ENCODE measurements around the gene NEDD4L.

DNA sequence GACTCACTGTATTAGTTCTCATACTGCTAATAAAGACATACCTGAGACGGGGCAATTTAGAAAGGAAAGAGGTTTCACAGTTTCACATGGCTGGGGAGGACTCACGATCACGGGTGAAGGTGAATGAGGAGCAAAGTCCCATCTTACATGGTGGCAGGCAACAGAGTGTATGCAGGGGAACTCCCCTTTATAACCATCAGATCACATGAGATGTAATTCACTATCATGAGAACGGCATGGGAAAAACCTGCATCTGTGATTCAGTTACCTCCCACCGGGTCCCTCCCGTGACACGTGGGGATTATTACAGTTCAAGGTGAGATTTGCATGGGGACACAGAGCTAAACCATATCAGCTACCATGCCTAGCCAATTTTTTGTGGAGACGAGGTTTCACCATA is 168.2 kb downstream of the NEDD4L start:
- TF ChIP-seq ZNF274 (IDR thresholded peaks at IDR 0.05; ENCODE audit: low read depth, low read length): no peak
- no peak for TF ChIP-seq YY1 (IDR thresholded peaks at IDR 0.05; ENCODE audit: insufficient read depth, insufficient read length)
- no peak for TF ChIP-seq SUZ12 (IDR thresholded peaks at IDR 0.05; ENCODE audit: extremely low read depth, insufficient read depth, insufficient read length)

All from NT2/D1 (cell line).